Measurements from ENCODE around the gene PGGT1B.
"Not testable (repeated sequence)": the region's sequence is repeated elsewhere in the genome, so short reads cannot be mapped to it uniquely, and the experiment has no call there.

Gene PGGT1B

DNA sequence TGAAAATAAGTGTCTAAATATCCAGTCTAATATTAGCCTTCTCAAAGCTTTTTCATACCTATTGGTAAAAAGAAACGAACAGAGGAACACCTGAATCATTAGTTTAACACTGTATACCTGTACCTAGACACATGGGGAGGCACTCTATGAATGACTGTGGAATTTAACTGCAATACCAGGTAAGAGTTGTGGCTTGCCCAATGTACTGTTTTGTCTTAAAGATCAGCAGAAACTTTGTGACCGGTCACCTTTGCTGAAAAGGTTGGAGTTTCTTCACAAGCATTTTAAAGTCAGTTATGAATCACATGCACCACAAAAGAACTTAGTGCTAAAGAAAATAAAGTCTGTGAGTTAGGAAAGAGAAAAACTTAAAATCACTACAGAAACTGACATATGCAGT lies 2.4 kb downstream of the PGGT1B start:
- no peak for DNase-seq

DNA sequence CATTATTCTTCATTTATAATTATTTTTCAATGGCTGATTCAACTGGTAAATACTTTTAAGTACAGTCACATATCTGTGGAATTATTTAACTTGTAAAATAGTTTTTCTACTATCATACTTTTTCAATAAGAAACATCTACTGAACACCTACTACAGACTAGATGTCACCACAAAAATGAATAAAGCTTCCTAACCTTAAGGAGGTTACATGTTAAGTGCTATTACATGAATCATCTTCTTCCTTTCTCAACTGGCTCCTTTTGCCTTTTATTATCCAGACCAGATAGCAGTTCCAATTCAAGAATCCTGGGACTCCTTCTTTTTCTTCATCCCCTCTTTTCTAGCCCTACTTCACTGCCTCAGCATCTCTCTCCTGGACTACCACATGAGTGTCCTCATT lies 4.7 kb downstream of the PGGT1B start:
- no peak for DNase-seq

GRCh38 chr5:115249379-115249778 lies 13.3 kb downstream of the PGGT1B start:
- not testable (repeated sequence) for DNase-seq

- DNase-seq: peak in 2 of 51 donors; percentile 2 to 11
Observed at GRCh38 chr5:115246361-115246991, 16.2 kb downstream of the PGGT1B start.

DNA sequence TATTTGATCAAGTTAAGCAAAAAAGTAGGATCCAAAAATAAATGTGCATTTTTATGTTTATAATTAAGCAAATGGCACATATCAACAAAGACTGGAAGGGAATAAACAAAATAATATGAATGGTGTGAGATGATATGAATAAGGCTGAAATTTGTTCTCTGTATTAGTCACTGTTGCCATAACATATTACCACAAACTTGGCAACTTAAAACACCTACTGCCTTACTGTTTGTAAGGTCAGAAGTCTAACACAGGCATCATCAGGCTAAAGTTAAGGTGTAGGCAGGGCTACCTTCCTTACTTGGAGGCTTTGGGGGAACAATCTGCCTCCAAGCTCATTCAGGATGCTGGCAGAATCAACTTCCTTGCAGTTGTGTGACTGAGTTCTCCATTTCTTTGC lies 19.3 kb downstream of the PGGT1B start:
- no peak for DNase-seq

GRCh38 chr5:115241881-115242642 lies 20.6 kb downstream of the PGGT1B start:
- no peak for DNase-seq

- no peak for DNase-seq
Observed at GRCh38 chr5:115237066-115237465, 25.6 kb downstream of the PGGT1B start.

DNA sequence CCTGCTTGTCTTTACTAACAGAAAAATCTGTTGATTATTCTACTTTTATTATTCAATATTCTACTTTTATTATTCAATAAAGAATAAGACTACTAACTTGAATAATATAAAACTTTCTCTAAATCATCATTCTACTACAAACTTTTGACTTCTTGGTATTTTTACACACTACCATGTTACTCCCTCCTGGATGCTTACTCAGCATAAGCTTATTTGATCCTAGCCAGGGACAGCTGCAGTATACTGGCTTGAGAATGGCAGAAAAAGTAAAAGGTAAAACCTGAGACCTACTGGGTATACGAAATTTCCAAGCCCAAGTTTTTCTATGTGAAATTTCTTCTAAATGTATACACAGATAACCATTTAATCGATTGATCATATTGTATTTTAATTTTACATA lies 26.1 kb downstream of the PGGT1B start:
- DNase-seq: no peak

DNA sequence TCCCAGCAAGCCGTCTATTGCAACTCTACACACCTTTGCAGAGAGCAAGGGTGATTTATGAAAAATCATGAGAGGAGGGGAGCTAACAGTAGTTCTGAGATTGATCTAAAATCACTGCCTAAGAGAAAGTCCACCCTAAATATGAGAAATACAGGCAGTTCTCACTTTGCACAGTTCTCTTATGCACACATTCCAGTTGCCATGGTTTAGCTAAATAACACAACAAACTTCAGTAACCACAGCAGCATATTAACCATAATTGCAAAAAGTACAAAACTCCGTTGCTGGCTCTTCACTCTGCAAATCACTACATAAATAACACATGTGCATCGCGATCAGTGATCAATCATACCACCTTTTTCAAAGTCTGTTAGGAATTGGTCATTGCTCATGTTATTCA lies 31.1 kb downstream of the PGGT1B start:
- DNase-seq: no peak

DNA sequence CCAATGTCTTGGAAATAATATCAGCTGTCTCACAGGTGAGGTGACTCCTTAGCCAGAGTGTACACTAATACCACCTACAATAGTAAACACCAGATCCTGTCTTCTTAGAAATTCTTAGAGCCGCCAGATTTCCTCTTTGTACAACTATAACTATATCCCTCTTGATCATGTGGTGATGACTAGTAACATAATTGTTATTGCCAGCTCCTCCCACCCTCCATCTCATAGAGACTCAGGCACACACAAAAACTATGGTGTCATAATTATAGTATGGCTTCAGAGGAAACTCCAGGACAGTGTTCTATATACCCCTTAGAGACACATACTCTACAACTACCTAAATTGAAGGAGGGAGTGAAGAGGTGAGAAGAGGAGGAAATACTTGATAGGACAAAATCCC lies 33.1 kb downstream of the PGGT1B start:
- DNase-seq: no peak

DNA sequence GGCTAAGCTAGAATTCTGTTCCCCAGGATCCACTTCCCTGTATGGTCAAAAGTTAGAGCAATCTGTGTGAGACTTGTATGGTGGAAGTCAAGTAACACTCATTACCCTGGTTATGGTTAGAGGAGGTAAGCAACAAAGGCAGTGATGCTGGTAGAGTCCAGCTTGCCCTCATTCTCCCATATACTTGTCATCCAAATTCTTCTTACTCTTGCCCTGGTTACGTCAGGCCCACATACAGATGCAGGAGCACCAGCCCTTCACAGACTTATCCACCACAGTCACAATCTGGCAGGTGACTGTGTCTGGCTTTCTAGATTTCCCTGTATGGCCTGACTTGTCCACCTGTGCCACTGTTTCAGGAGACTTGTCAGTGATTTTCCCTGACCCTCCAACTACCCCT lies 35.4 kb downstream of the PGGT1B start:
- no peak for DNase-seq

GRCh38 chr5:115214541-115214940 lies 48.1 kb downstream of the PGGT1B start:
- no peak for DNase-seq

- peak in 2 of 51 donors; percentile 8 to 9 for DNase-seq
Observed at GRCh38 chr5:115209279-115209678, 53.4 kb downstream of the PGGT1B start.

GRCh38 chr5:115202952-115203351 lies 59.7 kb downstream of the PGGT1B start:
- no peak for DNase-seq

GRCh38 chr5:115196161-115196560 lies 66.5 kb downstream of the PGGT1B start:
- no peak for DNase-seq

- DNase-seq: no peak
Observed at GRCh38 chr5:115194676-115195075, 68.0 kb downstream of the PGGT1B start.

GRCh38 chr5:115193295-115193694 lies 69.4 kb downstream of the PGGT1B start:
- DNase-seq: no peak

GRCh38 chr5:115192098-115192497 lies 70.6 kb downstream of the PGGT1B start:
- DNase-seq: no peak

- DNase-seq: no peak
Observed at GRCh38 chr5:115191474-115192031, 71.1 kb downstream of the PGGT1B start.

- DNase-seq: no peak
Observed at GRCh38 chr5:115190388-115190787, 72.3 kb downstream of the PGGT1B start.

DNA sequence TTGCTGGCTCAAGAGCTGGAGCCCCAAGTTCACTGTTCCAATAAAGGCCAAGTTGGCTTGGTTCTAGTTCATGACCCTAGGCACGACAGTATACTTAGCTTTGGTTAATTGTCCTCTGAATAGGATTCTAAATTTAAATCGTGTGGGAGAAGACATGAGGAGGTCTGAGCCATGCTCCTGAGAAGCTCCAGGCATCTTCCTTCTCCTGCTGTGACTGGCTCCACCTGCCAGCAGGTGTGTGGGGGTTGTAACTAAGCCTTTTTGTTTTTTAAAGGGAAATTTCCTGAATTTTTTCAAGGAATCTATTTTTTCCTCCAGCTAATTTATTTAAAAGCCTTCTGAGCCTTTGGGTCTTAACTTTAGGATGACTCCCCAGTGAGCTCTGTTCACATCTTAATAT lies 72.8 kb downstream of the PGGT1B start:
- DNase-seq: no peak

DNA sequence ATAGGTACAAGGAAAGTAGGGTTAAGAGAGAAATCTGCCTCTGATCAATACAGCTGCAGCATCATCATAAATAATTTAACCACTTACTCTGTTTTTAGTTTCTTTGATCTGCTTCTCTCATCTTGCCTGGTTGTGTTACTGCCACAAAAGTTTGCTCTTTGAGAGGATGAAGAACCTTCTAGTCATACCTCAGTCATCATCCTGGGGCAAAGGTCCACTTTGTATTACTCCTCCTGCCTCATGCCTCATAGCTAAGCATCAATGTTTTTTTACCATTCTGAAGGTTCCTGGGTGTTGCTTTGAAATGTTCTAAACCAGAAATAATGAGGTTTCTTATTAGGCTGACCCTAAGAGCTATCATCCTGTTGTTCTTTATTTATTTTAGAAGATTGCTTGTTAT lies 75.9 kb downstream of the PGGT1B start:
- DNase-seq: no peak

GRCh38 chr5:115184770-115185169 lies 77.9 kb downstream of the PGGT1B start:
- no peak for DNase-seq
